Renal pelvis (tissue), 12 donors: ENCODE results near the gene MAP2K5. TPM values are rescaled to one million over a fixed set of nuclear protein-coding genes. Genes with fewer than 3 reads are reported as not detected.
A peak's percentile ranks its signal among the peaks of the same experiment; 100 is the strongest.

Experiments used
- DNase-seq: peaks from one replicate; pipeline ENCODE4 v3.0.0-alpha.2; 2013
- long read RNA-seq, 16 experiments: transcript quantifications; one replicate each; lab custom pipeline, GENCODE V29; 2026
- polyA plus RNA-seq, 3 donors: library from polyadenylated mRNA; unstranded; fragments of 120-200 nt; gene quantifications; one replicate each; pipeline ENCODE4 v1.2.1, GENCODE V29; 2013; ENCODE audit not compliant: insufficient read length in 3 of 3

Gene MAP2K5
- 10 to 100 TPM; 19.9 to 22.3 (median 20.9) TPM for polyA plus RNA-seq
- long read RNA-seq, donor 1, partial matches to known transcripts: 0 of 3 reads
- long read RNA-seq, donor 1, other reads (novel, unspliced or antisense): 0 of 3 reads
- long read RNA-seq, donor 2, transcript MAP2K5-201 (22 exons, 2,347 nt): major isoform, 5 of 5 reads
- long read RNA-seq, donor 2, partial matches to known transcripts: 0 of 5 reads
- long read RNA-seq, donor 2, other reads (novel, unspliced or antisense): 0 of 5 reads
- long read RNA-seq, donor 3, partial matches to known transcripts: 0 of 4 reads
- long read RNA-seq, donor 3, other reads (novel, unspliced or antisense): 0 of 4 reads
- long read RNA-seq, donor 4, partial matches to known transcripts: 0 of 2 reads
- long read RNA-seq, donor 4, other reads (novel, unspliced or antisense): 0 of 2 reads
- long read RNA-seq, donor 5, partial matches to known transcripts: 0 of 2 reads
- long read RNA-seq, donor 5, other reads (novel, unspliced or antisense): 0 of 2 reads
- long read RNA-seq, donor 6, partial matches to known transcripts: 0 of 1 reads
- long read RNA-seq, donor 6, other reads (novel, unspliced or antisense): 0 of 1 reads
- long read RNA-seq, donor 7, partial matches to known transcripts: 5 of 6 reads
- long read RNA-seq, donor 7, other reads (novel, unspliced or antisense): 0 of 6 reads
- long read RNA-seq, donor 8, partial matches to known transcripts: 0 of 1 reads
- long read RNA-seq, donor 8, other reads (novel, unspliced or antisense): 0 of 1 reads
- long read RNA-seq, donor 9, partial matches to known transcripts: 0 of 8 reads
- long read RNA-seq, donor 9, other reads (novel, unspliced or antisense): 0 of 8 reads
- long read RNA-seq, donor 10, partial matches to known transcripts: 0 of 1 reads
- long read RNA-seq, donor 10, other reads (novel, unspliced or antisense): 0 of 1 reads
- long read RNA-seq, donor 11, partial matches to known transcripts: 0 of 3 reads
- long read RNA-seq, donor 11, other reads (novel, unspliced or antisense): 0 of 3 reads
- long read RNA-seq, donor 12, transcript MAP2K5-201 (22 exons, 2,347 nt): major isoform, 8 of 8 reads
- long read RNA-seq, donor 12, partial matches to known transcripts: 0 of 8 reads
- long read RNA-seq, donor 12, other reads (novel, unspliced or antisense): 0 of 8 reads
- long read RNA-seq, donor 13, partial matches to known transcripts: 0 of 2 reads
- long read RNA-seq, donor 13, other reads (novel, unspliced or antisense): 0 of 2 reads
- long read RNA-seq, donor 14: 0 reads
- long read RNA-seq, donor 15: 0 reads
- long read RNA-seq, donor 16, partial matches to known transcripts: 0 of 1 reads
- long read RNA-seq, donor 16, other reads (novel, unspliced or antisense): 0 of 1 reads

DNA sequence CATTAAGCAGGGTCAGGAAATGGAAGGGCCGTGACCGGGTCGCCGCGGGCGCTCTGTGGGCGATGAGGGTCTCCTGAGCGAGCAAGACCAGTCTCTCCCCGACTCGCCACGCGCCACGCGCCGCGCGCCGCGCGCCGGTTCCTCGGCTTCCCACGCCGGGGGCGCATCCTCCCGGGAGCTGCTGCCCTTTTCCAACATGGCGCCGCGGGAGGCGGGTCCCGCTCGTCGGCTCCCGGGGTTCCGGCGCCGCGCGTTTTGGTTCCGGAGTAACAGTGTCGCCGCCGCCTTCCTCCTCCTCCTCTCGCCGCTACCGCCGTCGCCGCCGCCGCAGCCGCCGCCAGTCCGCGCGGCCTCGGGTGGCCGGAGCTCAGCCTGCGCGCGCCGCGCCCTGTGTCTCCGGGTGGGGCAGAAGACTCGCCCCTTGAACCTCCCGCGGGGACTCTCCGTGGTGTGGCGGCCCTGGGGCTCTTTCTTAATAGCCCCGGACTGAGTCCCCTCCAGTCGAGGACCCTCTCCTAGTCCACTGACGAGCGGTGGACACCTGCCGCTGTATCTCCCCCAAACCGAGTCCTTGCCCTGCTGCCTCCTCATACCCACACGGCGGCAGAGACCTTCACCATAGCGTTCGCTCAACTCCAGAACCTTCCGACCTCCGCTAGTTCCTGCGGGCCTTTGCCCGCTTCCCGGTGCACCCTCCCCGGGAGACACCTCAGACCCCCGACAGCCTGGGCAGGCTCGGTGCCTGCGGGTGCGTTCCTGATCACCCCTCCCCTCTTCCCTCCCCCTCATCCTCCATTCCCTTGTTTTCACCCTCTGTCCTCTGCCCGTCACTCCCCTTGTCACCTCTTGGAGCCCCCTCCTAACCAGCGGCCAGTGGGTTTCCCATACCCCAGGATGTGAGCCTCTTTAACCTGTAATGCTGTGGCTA, at the start of gene MAP2K5:
Gene MAP2K5 (plus strand): TSS at position 284 of the 928 bp plus-strand sequence. CDS start 633 bp downstream, at position 917.
- peak; percentile 78 for DNase-seq

DNA sequence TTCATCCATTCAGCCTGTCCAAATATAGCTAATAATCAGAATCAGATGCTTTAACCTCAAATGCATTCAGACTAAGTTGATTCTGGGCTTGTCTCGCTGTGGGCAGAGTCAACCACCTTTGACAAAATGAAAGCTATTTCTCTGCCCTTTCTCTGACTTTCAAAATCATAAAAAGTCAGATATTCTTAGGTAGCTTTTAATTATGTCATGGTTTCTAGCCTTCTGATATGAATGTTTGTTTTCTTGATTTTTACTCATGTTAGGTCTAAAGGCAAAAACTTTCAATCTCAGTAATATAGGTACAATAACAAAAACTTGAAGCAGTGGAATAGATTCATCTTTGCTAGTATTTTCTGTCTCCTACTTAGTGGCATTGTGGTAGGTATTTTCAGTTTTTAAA, 46.9 kb upstream of the MAP2K5 start:
- DNase-seq: no peak

DNA sequence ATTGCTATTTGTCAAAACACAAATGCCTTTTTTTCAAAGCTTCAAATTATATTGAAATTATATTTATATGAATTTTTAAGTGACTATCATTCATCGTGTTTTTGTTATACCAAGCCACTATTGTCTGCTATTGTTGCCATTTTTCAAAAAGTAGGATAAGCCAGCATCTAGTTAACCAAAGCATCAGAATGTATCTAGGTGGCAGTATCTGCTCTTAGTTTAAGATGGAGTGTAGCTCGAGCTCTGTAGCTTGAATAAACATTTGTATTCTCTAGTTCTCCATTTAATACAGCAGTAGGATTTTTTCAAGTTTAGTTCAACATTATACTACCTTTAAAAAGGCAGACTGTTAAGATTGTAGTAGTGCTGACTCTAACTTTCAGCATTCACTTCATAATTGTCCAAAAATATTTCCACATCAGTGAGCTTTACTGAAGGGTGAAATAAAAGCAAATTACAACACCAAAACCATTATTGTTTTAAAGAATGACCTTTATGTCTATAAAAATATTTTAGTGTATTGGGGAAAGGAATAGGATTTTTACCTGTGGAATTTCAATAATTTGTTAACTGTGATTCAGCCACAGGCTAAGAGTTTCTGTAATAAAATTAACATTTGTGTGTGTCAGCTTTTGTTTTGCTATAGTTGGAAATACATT, 41.2 kb upstream of the MAP2K5 start:
- no peak for DNase-seq

DNA sequence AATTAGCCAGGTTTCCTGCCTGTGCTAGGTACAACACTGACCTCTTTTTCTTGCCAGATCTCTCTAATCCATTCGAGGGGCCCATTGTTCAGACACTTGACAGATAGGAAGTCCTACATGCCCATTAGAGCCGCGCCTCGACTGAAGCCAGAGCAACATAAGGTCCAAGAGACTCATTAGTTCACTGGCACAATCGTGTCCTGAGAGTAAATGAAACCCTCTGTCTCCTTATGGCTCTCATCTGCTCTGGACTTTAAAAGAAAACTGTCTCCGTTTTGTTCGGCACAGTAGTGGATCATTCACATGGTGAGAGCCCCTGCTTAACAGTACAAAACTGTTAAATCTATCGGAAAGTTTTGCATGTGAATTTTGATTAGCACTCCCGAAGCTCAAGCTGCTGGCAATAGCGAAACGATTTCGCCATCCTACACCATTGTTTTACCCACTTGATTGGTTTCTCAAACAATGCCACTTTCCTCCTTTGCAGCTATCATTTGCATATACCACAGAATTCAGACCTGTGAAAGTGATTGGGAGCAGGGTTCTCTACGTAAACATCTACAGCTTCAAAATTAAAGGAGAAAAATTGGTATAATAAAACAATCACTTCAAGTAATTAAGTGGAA, 40.6 kb upstream of the MAP2K5 start:
- no peak for DNase-seq

DNA sequence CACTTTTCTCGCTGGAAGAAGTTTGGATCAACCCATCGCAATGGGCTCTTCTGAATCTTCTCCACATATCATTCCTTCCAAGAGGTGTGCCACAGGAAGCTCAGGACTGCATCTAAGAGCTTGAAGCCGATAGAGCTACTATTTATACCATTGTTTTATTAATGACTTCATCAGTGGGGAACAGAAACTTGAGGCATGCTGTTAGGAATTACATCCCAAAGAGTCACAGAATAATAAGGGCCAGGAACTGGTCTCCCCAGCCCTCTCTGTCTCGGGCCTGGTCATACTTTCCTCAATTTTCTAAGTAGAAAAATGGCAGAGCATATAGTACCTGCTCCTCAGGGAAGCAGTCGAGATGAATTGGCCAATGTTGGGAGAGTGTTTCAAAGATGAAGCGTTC, 38.4 kb upstream of the MAP2K5 start:
- DNase-seq: no peak

DNA sequence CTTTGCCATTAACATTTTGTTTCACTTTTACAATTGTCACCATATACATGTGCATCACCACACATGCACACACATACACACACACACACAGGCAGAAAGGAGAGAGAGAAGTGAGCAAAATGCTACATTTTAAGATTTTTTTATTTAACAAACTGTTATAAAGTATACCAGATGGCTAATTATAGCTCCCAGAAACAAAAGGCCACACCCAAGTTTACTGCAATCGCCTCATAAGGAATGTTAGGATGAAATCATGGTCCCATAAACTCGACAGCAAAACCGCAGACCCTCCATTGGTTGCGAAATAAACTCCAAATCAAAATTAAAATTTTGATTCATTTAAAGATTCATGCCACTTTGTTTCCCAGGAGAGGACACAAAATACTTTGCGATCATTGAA, 37.7 kb upstream of the MAP2K5 start:
- no peak for DNase-seq

DNA sequence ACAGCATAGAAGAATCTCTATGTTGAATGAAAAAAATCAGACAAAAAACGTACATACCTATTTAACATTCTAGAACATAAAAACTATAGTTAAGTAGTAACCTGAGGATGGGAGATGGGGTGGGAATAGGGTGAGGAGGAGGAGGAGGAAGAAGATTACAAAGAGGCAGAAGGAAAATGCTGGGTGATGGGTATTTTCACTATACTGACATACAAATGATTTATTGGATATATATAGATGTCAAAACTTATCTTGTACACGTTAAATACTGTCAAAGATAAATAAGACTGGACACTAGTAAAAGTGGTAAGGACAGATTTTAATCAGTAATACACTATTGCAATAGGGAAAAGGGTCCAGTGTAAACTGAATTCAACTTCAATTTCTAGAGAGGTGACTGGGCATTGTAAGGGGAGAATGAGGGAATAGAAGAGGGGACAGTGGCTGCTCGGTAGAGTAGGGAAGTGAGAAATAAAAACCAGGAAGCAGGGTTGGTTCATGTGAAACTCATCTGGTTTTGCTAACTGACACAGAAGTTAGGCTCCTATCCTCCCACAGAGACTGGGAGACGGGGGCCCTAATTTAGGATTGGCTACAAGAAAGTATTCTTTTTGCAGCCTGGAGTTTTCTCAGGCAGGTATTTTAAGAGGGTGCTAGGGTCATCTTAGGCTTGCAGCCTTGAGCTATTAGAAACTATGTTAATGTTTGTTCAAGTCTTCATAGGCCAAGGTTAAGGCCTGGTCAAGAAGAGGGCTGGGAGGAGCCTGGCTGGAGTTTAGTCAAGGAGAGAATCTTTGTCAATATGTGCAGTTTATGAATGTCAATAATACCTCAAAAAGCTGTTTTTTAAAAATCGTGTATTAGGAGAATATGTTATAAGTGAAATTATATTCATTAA, 36.6 kb upstream of the MAP2K5 start:
- DNase-seq: no peak

DNA sequence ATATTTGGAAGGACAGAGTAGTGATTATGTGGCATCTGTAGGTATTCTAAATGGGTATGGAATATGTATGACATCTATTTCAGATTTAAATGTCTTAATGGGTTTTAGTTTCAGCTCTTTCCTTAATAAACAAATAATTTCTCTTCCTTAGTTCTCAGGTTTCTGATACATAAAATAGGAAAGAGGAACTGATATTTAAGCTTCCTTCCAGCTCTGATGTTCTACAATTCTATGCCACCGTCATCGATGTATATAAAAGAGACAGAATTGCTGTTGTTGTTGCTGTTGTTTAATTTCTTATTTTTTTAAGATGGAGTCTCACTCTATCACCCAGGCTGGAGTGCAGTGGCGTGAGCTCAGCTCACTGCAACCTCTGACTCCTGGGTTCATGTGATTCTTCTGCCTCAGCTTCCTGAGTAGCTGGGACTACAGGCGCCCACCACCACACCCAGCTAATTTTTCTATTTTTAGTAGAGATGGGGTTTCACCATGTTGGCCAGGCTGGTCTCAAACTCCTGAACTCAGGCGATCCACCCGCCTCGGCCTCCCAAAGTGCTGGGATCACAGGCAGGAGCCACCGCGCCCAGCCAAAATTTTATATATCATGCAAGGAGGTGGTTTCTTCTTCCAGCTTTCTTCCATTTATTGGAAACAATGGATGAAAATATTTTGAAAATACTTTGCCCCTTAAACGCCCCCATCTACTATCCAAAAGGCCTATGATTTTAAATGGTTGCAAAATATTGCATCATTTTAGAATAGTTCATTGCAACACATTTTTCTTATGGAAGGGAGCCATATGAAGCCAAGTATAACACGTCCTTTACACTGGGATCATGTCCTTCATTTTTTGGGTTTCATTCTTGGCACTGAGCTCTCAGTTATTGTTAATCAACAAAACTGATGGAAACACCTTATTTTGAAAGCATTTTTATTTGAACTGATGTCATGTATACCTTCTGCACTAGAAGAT, 35.4 kb upstream of the MAP2K5 start:
- DNase-seq: no peak

DNA sequence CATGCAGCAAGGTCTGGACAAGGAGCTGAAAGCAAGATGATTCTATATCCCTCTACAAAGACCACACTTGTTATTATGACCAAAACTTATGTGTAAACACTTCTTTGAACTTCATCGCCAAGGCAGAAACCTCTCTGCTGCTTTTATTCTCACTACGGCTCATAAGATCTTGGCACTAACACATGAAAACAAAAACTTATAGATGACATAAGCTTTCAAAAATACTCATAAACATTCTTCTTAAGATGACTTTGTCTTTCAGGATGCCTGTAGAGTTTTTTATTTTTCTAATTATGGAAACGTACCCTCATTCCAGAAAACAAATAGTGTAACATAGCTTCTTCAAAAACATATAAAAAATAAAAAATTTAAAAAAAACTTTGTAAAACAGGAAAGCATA, 34.1 kb upstream of the MAP2K5 start:
- DNase-seq: no peak

DNA sequence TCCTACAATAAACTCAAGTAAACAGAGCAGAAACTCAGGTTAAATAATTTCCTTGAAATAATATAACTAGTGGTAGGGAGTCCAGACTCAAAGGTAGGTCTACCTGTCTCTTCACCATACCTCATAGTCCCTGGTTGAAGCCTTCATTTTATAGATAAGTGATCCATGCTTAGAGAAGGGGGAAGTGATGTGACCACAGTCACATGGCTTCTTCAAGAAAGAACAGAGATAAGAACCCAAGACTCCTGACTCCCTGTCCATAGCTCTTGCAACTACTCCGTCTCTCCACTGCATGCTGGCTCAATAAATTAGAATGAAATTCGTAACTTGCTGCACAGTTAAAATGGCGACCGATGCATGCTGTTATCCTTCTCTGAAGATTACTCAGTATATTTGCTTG, 32.6 kb upstream of the MAP2K5 start:
- no peak for DNase-seq

DNA sequence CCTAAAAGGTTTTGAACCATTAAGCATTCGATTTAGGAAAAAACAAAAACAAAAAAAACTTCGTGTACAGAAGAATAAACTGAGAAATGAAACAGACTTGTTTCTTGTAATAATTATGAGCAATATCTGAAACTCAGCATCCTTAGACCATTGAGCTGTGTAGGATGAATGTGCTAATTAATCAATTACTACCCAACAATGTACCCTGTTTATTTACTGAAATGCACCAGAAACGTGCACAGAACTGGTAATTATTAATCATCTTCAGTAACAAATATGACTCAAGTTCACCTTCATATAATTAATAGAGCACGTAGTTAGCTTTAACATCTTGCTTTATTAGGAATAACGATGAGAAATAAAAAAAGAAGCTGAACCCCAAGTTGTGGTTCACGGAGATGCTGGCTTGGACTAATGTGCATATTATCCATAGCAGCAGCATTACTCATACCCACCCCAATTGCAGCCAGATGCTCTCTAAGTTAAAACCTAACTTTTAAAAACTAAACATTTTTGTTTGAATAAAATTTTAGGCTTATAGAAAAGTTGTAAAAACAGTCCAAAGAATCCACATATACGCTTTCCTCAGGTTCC, 31.8 kb upstream of the MAP2K5 start:
- DNase-seq: no peak

DNA sequence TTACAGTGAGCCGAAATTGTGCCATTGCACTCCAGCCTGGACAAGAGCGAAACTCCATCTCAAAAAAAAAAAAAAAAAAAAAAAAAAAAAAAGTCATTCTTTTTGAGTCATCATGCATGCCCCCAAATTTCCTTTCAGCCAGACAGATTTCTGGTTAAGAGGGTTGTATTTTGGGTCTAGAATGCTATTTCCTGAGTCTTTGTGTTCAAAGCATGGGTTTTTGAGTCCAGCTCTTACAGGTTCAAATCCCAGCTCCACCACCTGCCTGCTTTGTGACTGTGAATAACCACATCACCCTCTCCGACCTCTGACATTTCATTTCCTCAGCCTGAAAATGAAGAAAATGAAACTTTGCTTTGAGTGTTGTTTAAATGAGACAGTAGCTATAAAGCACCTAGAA, 30.9 kb upstream of the MAP2K5 start:
- DNase-seq: no peak

DNA sequence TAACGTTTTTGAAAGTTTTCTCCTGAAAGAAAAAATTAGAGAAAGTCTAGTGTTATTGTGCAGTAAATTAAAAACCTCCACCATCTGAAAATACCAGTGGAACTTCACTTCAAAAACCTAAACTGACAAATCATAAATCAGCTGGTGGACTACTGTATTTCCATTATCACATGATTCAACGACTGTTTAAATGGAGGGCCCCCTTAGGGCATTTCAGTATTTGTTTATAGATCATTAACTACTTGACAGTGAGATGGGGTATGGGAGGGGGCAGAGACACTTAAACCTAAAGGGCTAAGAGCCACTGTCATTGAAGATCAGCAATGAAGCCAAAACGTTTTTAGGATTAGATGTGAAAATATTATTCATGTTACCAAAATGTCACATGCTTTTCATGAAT, 30.4 kb upstream of the MAP2K5 start:
- DNase-seq: no peak

DNA sequence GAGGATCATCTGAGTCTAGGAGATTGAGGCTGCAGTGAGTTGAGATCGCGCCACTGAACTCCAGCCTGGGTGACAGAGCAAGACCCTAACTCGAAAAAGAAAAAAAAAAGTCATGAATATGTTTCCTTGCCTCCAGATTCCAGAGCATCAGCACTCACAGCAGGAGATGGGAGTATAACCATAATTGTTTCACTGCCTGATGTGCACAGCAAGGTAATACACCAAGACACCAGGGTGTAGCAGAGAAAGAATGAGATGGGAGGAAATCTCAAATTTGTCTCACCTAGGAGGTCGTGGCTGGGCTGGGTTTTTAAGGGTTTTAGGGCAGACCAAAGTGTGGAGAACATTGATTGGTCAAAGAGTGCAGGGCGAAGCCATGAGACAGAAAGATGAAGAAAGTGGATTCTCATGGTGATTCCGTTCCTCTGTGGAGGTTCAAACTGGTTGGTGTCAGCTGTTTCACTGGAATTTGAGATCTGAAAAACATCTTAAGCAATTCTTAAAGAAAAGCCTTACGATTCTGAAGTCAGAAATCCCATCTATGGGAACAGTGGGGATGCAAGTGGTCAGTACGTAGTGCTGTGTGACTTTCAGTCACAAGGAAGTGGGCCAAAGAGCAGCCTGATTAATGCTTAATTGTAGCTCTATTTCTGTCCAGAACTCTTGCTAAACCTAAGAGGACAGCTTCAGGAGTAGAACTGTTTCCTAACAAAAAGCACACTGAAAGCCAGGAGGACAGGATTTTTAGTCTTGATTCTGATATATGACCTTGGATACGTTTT, 29.4 kb upstream of the MAP2K5 start:
- no peak for DNase-seq

DNA sequence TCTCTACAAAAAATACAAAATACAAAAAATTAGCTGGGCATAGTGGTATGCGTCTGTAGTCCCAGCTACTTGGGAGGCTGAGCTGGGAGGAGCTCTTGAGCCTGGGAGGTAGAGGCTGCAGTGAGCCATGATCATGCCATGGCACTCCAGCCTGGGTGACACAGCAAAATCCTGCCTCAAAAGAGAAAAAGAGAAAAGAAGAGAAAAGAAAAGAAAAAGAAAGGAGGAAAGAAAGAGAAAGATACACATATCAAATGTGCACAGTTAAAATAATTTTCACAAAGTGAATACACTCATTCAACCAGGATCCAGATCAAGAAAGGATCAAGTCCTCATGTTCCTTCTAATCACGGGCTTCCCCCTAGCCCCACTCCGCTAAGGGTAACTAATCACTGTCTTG, 27.4 kb upstream of the MAP2K5 start:
- no peak for DNase-seq

DNA sequence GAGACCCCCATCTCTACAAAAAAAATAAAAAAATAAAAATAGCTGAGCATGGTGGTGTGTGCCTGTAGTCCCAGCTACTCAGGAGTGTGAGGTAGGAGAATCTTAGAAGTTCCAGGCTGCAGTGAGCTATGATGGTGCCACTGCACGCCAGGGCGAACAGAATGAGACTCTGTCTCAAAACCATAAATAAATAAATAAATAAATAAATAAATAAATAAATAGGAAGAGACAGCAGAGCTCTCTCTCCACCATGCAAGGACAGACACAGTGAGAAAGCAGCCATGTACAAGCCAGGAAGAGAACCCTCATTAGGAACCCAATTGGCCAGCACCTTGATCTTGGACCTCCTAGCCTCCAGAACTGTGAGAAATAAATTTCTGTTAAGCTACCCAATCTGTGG, 26.9 kb upstream of the MAP2K5 start:
- no peak for DNase-seq
